D721Med (cell line): ENCODE results near the gene PARP12.

Experiments used
- DNase-seq: peaks from one replicate; pipeline ENCODE4 v3.0.0; 2011; ENCODE audit warnings: low spot score; ENCODE audit not compliant: insufficient read length
- FAIRE-seq: peaks from 2 replicates; lab custom pipeline; 2011; peaks lifted over from hg19 to GRCh38; lab: Jason Lieb, UNC
- CTCF ChIP-seq: IDR thresholded peaks from 2 replicates; pipeline ENCODE4 v1.5.1; 2012; ENCODE audit warnings: mild to moderate bottlenecking, control low read depth; ENCODE audit not compliant: insufficient read depth; ENCODE audit errors: missing control alignments

The PARP12 gene

GRCh38 chr7:140082770-140083169 lies 20.0 kb upstream of the PARP12 start:
- no peak for TF ChIP-seq CTCF
- no peak for FAIRE-seq
- no peak for DNase-seq

GRCh38 chr7:140081774-140082425 lies 19.1 kb upstream of the PARP12 start:
- DNase-seq (no peak), FAIRE-seq (no peak)
- TF ChIP-seq CTCF, result no peak

DNA sequence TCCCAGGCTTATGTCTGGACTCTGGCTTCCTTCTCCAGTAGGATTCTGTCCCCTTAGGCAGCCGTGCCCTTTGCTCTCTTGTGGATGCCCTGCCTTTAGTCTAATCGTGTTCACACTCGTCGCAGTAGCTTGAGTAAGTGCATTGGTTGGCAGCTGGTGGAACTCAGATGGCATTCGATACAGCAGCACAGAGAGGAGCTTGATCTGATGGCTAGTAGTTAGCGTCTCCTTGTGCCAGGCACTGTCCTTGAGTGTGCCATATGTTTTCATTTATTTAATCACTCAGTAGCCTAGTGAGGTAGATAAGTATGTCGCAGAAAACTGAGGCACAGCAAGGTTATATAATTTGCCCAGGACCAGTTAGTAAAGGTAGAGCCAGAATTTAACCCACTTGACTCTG lies 18.2 kb upstream of the PARP12 start:
- DNase-seq, result no peak

GRCh38 chr7:140079121-140079536 lies 16.4 kb upstream of the PARP12 start:
- DNase-seq (no peak), FAIRE-seq (no peak)
- TF ChIP-seq CTCF, result no peak

More for the DNA sequence above, 18.2 kb upstream of the PARP12 start:
- TF ChIP-seq CTCF, result no peak
- FAIRE-seq, result no peak

DNA sequence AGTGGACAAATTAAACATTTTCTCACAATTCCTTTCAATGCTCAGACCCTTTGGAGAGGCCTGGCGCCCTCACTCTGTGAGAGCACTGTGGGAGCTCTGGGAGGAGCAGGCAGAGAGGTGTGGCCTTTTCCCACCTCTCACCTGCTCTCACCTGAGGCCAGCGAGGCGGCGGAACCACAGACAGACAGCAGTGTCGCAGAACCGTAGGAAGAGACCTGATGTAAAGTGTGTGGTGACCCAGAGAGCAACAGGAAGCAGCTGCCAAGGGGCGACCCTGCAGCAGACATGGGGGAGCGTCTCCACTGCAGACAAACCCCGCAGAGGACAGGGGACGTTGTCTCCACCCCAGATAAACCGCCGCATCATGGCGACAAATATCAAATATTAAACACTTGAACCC lies 15.6 kb upstream of the PARP12 start:
- DNase-seq (no peak), FAIRE-seq (no peak)
- no peak for TF ChIP-seq CTCF

DNA sequence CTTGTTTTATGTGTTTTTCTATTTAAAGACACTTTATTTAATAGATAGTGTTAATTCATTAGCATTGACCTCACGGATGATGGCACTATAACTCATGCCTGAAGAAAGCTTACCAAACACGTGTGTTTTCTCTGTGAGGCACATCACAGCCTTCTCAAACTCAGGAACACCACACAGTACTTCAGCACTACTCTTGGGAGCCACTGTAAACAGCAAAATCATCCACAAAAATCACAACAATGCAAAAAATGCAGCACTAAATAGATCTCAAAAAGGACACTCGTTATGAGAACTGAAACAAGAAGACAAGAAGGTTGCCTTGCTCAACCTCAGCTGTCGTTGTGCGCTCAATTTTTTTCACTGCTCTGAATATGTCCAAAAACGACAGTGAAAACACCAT lies 12.0 kb upstream of the PARP12 start:
- no peak for FAIRE-seq
- TF ChIP-seq CTCF, result no peak

GRCh38 chr7:140070546-140070945 lies 7.8 kb upstream of the PARP12 start:
- FAIRE-seq (no peak), DNase-seq (no peak)
- no peak for TF ChIP-seq CTCF

More for the DNA sequence above, 12.0 kb upstream of the PARP12 start:
- no peak for DNase-seq
